Measurements from ENCODE around the gene APOA5.

The APOA5 gene

GRCh38 chr11:116812109-116812508, 20.4 kb upstream of the APOA5 start:
- Histone ChIP-seq H3K36me3 (ENCODE audit: low read length) (no peaks in the 10 kb centered on the region), H2AFZ (ENCODE audit: low read depth, low read length, severe bottlenecking) (no peak overlapping the region), H3K27me3 (ENCODE audit: low read length) (no peaks in the 10 kb centered on the region), H3K9me3 (ENCODE audit: insufficient read depth, low read length) (no peaks in the 10 kb centered on the region), H3K79me2 (ENCODE audit: insufficient read depth, low read length) (no peaks in the 10 kb centered on the region), H3K9me2 (replicated peaks; ENCODE audit: insufficient read depth, low read length) (no peaks in the 10 kb centered on the region), H3K9ac (ENCODE audit: low read length) (no peak overlapping the region), H3K27ac (ENCODE audit: low read depth, low read length) (no peak overlapping the region), H3K4me2 (ENCODE audit: low read depth, low read length, poor library complexity, severe bottlenecking) (no peak overlapping the region), H4K20me1 (ENCODE audit: low read depth, low read length) (no peaks in the 10 kb centered on the region), H3F3A (ENCODE audit: insufficient read depth) (0 out of 2 replicates have a peak, but pooled peaks cover 2% of the 10 kb centered on the region), H3K4me3 (ENCODE audit: insufficient read depth, low read length, poor library complexity, severe bottlenecking) (no peak overlapping the region)
- TF ChIP-seq CTCF (IDR thresholded peaks at IDR 0.05; ENCODE audit: insufficient read depth, low read length, poor library complexity, severe bottlenecking): no peak

- Histone ChIP-seq H4K20me1 (ENCODE audit: low read depth, low read length) (no peaks in the 10 kb centered on the region), H3F3A (ENCODE audit: insufficient read depth) (0 out of 2 replicates have a peak, but pooled peaks cover 2% of the 10 kb centered on the region), H3K9me2 (replicated peaks; ENCODE audit: insufficient read depth, low read length) (no peaks in the 10 kb centered on the region), H3K9ac (ENCODE audit: low read length) (no peak overlapping the region), H3K27me3 (ENCODE audit: low read length) (no peaks in the 10 kb centered on the region), H3K27ac (ENCODE audit: low read depth, low read length) (no peak overlapping the region), H3K9me3 (ENCODE audit: insufficient read depth, low read length) (no peaks in the 10 kb centered on the region), H3K4me3 (ENCODE audit: insufficient read depth, low read length, poor library complexity, severe bottlenecking) (no peak overlapping the region), H3K79me2 (ENCODE audit: insufficient read depth, low read length) (no peaks in the 10 kb centered on the region), H3K36me3 (ENCODE audit: low read length) (no peaks in the 10 kb centered on the region), H2AFZ (ENCODE audit: low read depth, low read length, severe bottlenecking) (no peak overlapping the region), H3K4me2 (ENCODE audit: low read depth, low read length, poor library complexity, severe bottlenecking) (no peak overlapping the region)
- TF ChIP-seq EZH2phosphoT487 (conservative IDR thresholded peaks at IDR 0.05; ENCODE audit: low read length) (no peak), CTCF (IDR thresholded peaks at IDR 0.05; ENCODE audit: insufficient read depth, low read length, poor library complexity, severe bottlenecking) (no peak)
Observed at GRCh38 chr11:116811194-116811593, 19.5 kb upstream of the APOA5 start.

DNA sequence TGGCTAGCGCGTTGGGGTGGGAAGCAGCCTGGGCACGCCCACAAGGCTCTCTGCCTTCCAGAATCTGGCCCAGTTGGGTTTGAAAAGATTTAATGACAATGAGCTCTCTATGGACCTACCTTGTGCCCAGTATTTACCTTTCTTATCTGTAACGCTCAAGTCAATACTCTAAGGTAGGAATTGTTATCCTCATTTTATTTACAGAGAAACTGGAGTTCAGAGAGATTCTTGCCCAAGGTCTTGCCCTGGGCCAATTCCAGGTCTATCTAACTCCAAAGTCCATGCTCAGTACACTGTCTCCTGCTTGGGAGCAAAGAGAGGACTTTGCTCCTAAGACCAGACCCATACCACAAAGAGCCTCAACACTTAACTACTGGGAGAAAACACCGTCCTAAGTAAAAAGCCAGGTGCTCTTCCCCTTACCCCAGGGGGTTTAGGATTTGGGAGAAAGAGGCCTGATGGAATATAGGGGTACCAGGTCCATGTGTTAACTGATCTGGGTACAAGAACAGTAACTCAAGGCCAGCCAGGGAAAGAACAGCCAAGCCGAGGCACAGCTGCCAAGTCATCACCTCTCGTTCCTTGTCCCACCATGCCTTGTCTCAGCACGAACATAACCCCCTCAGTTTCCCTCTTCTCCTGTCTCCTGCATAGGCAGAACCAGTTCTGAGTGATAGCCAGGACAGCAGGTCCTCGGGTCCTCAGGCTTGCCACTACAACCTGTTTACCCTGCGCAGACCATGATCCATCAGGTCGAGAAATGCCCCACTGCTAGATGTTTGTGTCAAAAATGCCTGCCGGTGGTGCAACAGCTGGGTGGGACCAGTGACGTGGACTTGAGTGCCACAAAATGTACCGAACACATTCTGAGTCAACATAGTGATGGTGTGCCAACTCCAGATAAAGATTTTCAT, 16.8 kb upstream of the APOA5 start:
- H3K9me3 ChIP-seq (ENCODE audit: insufficient read depth, low read length): no peaks in the 10 kb centered on the region
- no peak overlapping the region for H3K9ac ChIP-seq (ENCODE audit: low read length)
- no peak for TF ChIP-seq CTCF (IDR thresholded peaks at IDR 0.05; ENCODE audit: insufficient read depth, low read length, poor library complexity, severe bottlenecking)
- TF ChIP-seq EZH2phosphoT487 (conservative IDR thresholded peaks at IDR 0.05; ENCODE audit: low read length): no peak
- no peaks in the 10 kb centered on the region for H3K79me2 ChIP-seq (ENCODE audit: insufficient read depth, low read length)
- no peaks in the 10 kb centered on the region for H3K36me3 ChIP-seq (ENCODE audit: low read length)
- H3K27me3 ChIP-seq (ENCODE audit: low read length): no peaks in the 10 kb centered on the region
- 0 out of 2 replicates have a peak, but pooled peaks cover 2% of the 10 kb centered on the region for H3F3A ChIP-seq (ENCODE audit: insufficient read depth)
- no peaks in the 10 kb centered on the region for H3K9me2 ChIP-seq (replicated peaks; ENCODE audit: insufficient read depth, low read length)
- no peak overlapping the region for H2AFZ ChIP-seq (ENCODE audit: low read depth, low read length, severe bottlenecking)
- H3K4me2 ChIP-seq (ENCODE audit: low read depth, low read length, poor library complexity, severe bottlenecking): no peak overlapping the region
- H4K20me1 ChIP-seq (ENCODE audit: low read depth, low read length): no peaks in the 10 kb centered on the region
- H3K4me3 ChIP-seq (ENCODE audit: insufficient read depth, low read length, poor library complexity, severe bottlenecking): no peak overlapping the region
- H3K27ac ChIP-seq (ENCODE audit: low read depth, low read length): no peak overlapping the region
